GM18519 (cell line): Measurements from ENCODE around the gene SMOC1.

Source experiments
- ATAC-seq: cut with Tn5 transposase; IDR thresholded peaks from one replicate; pipeline ENCODE4 v1.9.1; 2021; ENCODE audit warnings: mild to moderate bottlenecking, moderate library complexity; ENCODE audit not compliant: unreplicated experiment, low FRiP score

Gene SMOC1

GRCh38 chr14:70077005-70077404 lies 197.8 kb downstream of the SMOC1 start:
- no peak for ATAC-seq

GRCh38 chr14:70077720-70078119 lies 198.5 kb downstream of the SMOC1 start:
- no peak for ATAC-seq

- no peak for ATAC-seq
Observed at GRCh38 chr14:70078329-70078728, 199.1 kb downstream of the SMOC1 start.

GRCh38 chr14:70080076-70080475 lies 200.9 kb downstream of the SMOC1 start:
- no peak for ATAC-seq
